Measurements from ENCODE around the gene KCNAB1. TPM values are rescaled to one million over a fixed set of nuclear protein-coding genes. Genes with fewer than 3 reads are reported as not detected.

Gene KCNAB1
- total and polyA plus RNA-seq, 2 donors (not counting 1 experiment from before 2014, with no cell fraction given) = 0.03 to 0.33 TPM

GRCh38 chr3:156184156-156184555 is 63.8 kb downstream of the KCNAB1 start:
- no peak for DNase-seq (ENCODE audit: low read depth in 2 of 2)
- TF ChIP-seq EZH2 (IDR thresholded peaks at IDR 0.05; ENCODE audit: low read length, missing control alignments) = no peak
- TF ChIP-seq, protein P1, sequence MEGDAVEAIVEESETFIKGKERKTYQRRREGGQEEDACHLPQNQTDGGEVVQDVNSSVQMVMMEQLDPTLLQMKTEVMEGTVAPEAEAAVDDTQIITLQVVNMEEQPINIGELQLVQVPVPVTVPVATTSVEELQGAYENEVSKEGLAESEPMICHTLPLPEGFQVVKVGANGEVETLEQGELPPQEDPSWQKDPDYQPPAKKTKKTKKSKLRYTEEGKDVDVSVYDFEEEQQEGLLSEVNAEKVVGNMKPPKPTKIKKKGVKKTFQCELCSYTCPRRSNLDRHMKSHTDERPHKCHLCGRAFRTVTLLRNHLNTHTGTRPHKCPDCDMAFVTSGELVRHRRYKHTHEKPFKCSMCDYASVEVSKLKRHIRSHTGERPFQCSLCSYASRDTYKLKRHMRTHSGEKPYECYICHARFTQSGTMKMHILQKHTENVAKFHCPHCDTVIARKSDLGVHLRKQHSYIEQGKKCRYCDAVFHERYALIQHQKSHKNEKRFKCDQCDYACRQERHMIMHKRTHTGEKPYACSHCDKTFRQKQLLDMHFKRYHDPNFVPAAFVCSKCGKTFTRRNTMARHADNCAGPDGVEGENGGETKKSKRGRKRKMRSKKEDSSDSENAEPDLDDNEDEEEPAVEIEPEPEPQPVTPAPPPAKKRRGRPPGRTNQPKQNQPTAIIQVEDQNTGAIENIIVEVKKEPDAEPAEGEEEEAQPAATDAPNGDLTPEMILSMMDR (conservative IDR thresholded peaks at IDR 0.05 in 1 of 2, IDR thresholded peaks at IDR 0.05 in 1 of 2; ENCODE audit: low read depth in 1 of 2, low read length in 2 of 2) = no peak
- Histone ChIP-seq H3K36me3 (ENCODE audit: control insufficient read depth, insufficient read depth, low read length) (no peaks in the 10 kb centered on the region), H3K27me3 (ENCODE audit: control insufficient read depth, insufficient read depth, low read length) (no peaks in the 10 kb centered on the region), H3K4me2 (ENCODE audit: extremely low read depth, insufficient read depth, low read length) (no peak overlapping the region), H3K4me1 (ENCODE audit: control insufficient read depth, extremely low read depth, insufficient read depth, low read length) (no peaks in the 10 kb centered on the region), H4K20me1 (ENCODE audit: control insufficient read depth, extremely low read depth, insufficient read depth, low read length) (no peaks in the 10 kb centered on the region), H3K4me3 (replicated peaks in 1 of 4; ENCODE audit: control extremely low read depth in 1 of 4, insufficient read depth in 1 of 4, low read depth in 3 of 4, low read length in 4 of 4) (no peak overlapping the region), H3K27ac (ENCODE audit: insufficient read depth, low read length) (no peak overlapping the region), H3K9me3 (ENCODE audit: control insufficient read depth, insufficient read depth, low read depth, low read length) (no peaks in the 10 kb centered on the region), H2AFZ (ENCODE audit: low read length) (no peak overlapping the region), H3K9ac (ENCODE audit: insufficient read depth, low read length) (no peak overlapping the region), H3K79me2 (ENCODE audit: control insufficient read depth, insufficient read depth, low read length) (no peaks in the 10 kb centered on the region)

GRCh38 chr3:156187146-156187769 is 66.9 kb downstream of the KCNAB1 start:
- Histone ChIP-seq H3K27me3 (ENCODE audit: control insufficient read depth, insufficient read depth, low read length) (no peaks in the 10 kb centered on the region), H3K27ac (ENCODE audit: insufficient read depth, low read length) (no peak overlapping the region), H3K9me3 (ENCODE audit: control insufficient read depth, insufficient read depth, low read depth, low read length) (no peaks in the 10 kb centered on the region), H3K9ac (ENCODE audit: insufficient read depth, low read length) (no peak overlapping the region), H3K36me3 (ENCODE audit: control insufficient read depth, insufficient read depth, low read length) (no peaks in the 10 kb centered on the region), H3K79me2 (ENCODE audit: control insufficient read depth, insufficient read depth, low read length) (no peaks in the 10 kb centered on the region), H3K4me3 (replicated peaks in 1 of 4; ENCODE audit: control extremely low read depth in 1 of 4, insufficient read depth in 1 of 4, low read depth in 3 of 4, low read length in 4 of 4) (no peak overlapping the region), H2AFZ (ENCODE audit: low read length) (no peak overlapping the region), H3K4me1 (ENCODE audit: control insufficient read depth, extremely low read depth, insufficient read depth, low read length) (no peaks in the 10 kb centered on the region), H3K4me2 (ENCODE audit: extremely low read depth, insufficient read depth, low read length) (no peak overlapping the region), H4K20me1 (ENCODE audit: control insufficient read depth, extremely low read depth, insufficient read depth, low read length) (no peaks in the 10 kb centered on the region)
- no peak for TF ChIP-seq EZH2 (IDR thresholded peaks at IDR 0.05; ENCODE audit: low read length, missing control alignments)
- TF ChIP-seq, protein P1 (conservative IDR thresholded peaks at IDR 0.05 in 1 of 2, IDR thresholded peaks at IDR 0.05 in 1 of 2; ENCODE audit: low read depth in 1 of 2, low read length in 2 of 2) = no peak
- peak in 1 of 2 donors; percentile 93 for DNase-seq (ENCODE audit: low read depth in 2 of 2)

- Histone ChIP-seq H3K27me3 (ENCODE audit: control insufficient read depth, insufficient read depth, low read length) (no peaks in the 10 kb centered on the region), H3K9ac (ENCODE audit: insufficient read depth, low read length) (no peak overlapping the region), H3K4me2 (ENCODE audit: extremely low read depth, insufficient read depth, low read length) (no peak overlapping the region), H3K4me3 (replicated peaks in 1 of 4; ENCODE audit: control extremely low read depth in 1 of 4, insufficient read depth in 1 of 4, low read depth in 3 of 4, low read length in 4 of 4) (no peak overlapping the region), H3K36me3 (ENCODE audit: control insufficient read depth, insufficient read depth, low read length) (no peaks in the 10 kb centered on the region), H3K79me2 (ENCODE audit: control insufficient read depth, insufficient read depth, low read length) (no peaks in the 10 kb centered on the region), H4K20me1 (ENCODE audit: control insufficient read depth, extremely low read depth, insufficient read depth, low read length) (no peaks in the 10 kb centered on the region), H2AFZ (ENCODE audit: low read length) (no peak overlapping the region), H3K9me3 (ENCODE audit: control insufficient read depth, insufficient read depth, low read depth, low read length) (no peaks in the 10 kb centered on the region), H3K4me1 (ENCODE audit: control insufficient read depth, extremely low read depth, insufficient read depth, low read length) (no peaks in the 10 kb centered on the region), H3K27ac (ENCODE audit: insufficient read depth, low read length) (no peak overlapping the region)
- TF ChIP-seq, protein P1 (conservative IDR thresholded peaks at IDR 0.05 in 1 of 2, IDR thresholded peaks at IDR 0.05 in 1 of 2; ENCODE audit: low read depth in 1 of 2, low read length in 2 of 2) = no peak
- no peak for TF ChIP-seq EZH2 (IDR thresholded peaks at IDR 0.05; ENCODE audit: low read length, missing control alignments)
- DNase-seq (ENCODE audit: low read depth in 2 of 2) = no peak
These were observed 68.4 kb downstream of the KCNAB1 start for GRCh38 chr3:156188757-156189156.

Data from fibroblast of lung (primary cell).